GM20000 (cell line): ENCODE measurements around the gene RPL34.
"Not testable (repeated sequence)": the region's sequence is repeated elsewhere in the genome, so short reads cannot be mapped to it uniquely, and the experiment has no call there.

ENCODE experiments used
- DNase-seq: peaks from one replicate; pipeline ENCODE4 v3.0.0; 2012; ENCODE audit warnings: low spot score
- CTCF ChIP-seq: IDR thresholded peaks from 2 replicates; pipeline ENCODE4 v1.5.1; 2012; ENCODE audit warnings: mild to moderate bottlenecking, control low read depth; ENCODE audit errors: extremely low read depth, missing control alignments

Gene RPL34

DNA sequence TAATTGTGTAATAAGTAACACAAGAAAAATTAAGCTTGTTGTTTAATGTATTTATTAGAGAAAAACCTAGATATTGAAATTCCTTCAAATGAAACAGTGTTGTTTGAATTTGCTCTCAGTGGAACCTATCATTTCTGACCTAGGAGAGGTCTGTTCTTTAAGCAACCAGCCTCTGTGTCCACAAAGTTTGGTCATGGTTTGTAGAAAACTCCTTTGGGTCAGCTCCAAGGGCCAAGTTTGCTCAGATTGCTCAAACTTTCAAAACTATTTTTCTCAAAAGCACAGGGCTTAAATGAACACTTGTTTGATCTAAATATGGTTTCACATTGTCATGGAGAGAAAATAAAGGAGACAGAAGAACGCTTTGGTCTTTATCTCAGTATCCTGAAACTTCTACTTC lies 29.6 kb upstream of the RPL34 start:
- no peak for TF ChIP-seq CTCF
- DNase-seq = no peak

DNA sequence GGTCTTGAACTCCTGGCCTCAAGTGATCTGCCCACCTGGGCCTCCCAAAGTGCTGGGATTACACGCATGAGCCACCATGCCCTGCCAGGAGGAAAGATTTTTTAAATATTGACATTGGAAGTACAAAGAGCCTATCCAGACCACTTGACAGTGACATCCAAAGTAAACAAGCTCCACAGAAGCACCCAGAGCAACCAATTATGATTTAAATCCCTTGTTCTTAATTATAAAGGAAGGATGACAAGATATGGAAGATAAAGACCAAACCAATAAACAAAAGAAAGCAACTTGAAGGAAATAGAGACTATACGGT lies 27.7 kb upstream of the RPL34 start:
- TF ChIP-seq CTCF = no peak
- no peak for DNase-seq

GRCh38 chr4:108594296-108594695 lies 26.1 kb upstream of the RPL34 start:
- DNase-seq = not testable (repeated sequence)

GRCh38 chr4:108596344-108596743 lies 24.0 kb upstream of the RPL34 start:
- TF ChIP-seq CTCF = no peak
- no peak for DNase-seq

- TF ChIP-seq CTCF = no peak
- DNase-seq = no peak
Observed at GRCh38 chr4:108601106-108601505, 19.3 kb upstream of the RPL34 start.

DNA sequence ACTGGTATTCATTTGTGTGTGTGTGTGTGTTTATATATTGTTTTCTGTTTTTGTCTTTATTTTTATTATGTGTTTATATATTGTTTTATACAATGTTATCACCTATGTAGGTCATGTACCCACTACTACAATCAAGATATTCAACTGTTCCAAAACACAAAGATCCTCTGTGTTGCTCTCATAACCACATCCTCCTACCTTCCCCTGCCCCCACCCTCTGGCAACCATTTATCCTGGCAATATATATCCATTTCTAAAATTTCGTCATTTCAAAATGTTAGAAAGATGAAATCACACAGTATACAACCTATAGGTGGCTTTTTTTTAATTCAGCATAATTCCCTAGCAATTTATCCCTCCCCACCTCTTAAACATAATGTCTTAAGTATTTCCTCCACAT lies 18.8 kb upstream of the RPL34 start:
- TF ChIP-seq CTCF = no peak
- no peak for DNase-seq

DNA sequence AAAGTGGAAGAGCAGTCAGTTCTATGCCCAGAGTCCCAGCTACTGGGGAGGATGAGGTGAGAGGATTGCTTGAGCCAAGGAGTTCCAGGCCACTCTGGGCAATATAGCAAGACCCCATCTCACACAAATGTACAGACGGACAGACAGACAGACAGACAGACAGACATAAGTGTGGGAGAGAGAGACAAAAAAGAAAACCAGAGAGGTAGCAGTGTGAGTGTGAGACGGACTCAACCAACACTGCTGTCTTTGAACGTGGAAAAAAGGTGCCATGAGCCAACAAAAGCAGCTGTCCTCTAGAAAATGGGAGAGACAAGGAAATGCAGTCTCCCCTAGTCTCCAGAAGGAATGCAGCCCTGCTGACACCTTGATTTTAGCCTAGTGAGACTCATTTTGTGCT lies 18.2 kb upstream of the RPL34 start:
- no peak for DNase-seq
- no peak for TF ChIP-seq CTCF

- no peak for TF ChIP-seq CTCF
- DNase-seq = no peak
Observed at GRCh38 chr4:108607079-108607815, 13.1 kb upstream of the RPL34 start.
